OCI-LY7 (cell line): ENCODE data around the gene DOCK4. TPM values are rescaled to one million over a fixed set of nuclear protein-coding genes. Genes with fewer than 3 reads are reported as not detected.

Experiments used
- BruUV-seq: library from RNA; stranded (reverse); fragments of 400-500 nt; replicated peaks from 2 replicates; lab custom pipeline; 2021; lab: Mats Ljungman, UMichigan
- CTCF ChIA-PET: fragments of 300-600 bp; sonication (Branson Sonifier 250); formaldehyde crosslinking; loops from one replicate; lab custom pipeline; 2022; ENCODE audit warnings: antibody characterized with exemption; ENCODE audit not compliant: unreplicated experiment; lab: Charles Lee
- POLR2A ChIA-PET: fragments of 300-600 bp; sonication (Branson Sonifier 250); formaldehyde crosslinking; loops from one replicate; lab custom pipeline; 2022; ENCODE audit warnings: antibody characterized with exemption; lab: Charles Lee
- DNase-seq: peaks from one replicate; pipeline ENCODE4 v3.0.0-alpha.2; 2015; ENCODE audit warnings: low spot score
- H2AFZ ChIP-seq: fragments of 200-600 bp; sonication (generic), shearing (Covaris generic); 2 replicates; pipeline ENCODE4 v1.6.1; 2014; ENCODE audit warnings: mild to moderate bottlenecking, antibody characterized with exemption, low read length, moderate library complexity
- H3K27ac ChIP-seq: fragments of 200-600 bp; sonication (generic); 2 replicates; pipeline ENCODE4 v1.5.1; 2014; ENCODE audit warnings: mixed run types, low read depth, mild to moderate bottlenecking, moderate library complexity, low read length, inconsistent platforms; ENCODE audit not compliant: poor library complexity, severe bottlenecking
- H3K36me3 ChIP-seq: fragments of 200-600 bp; sonication (generic); 2 replicates; pipeline ENCODE4 v1.6.1; 2014; ENCODE audit warnings: mild to moderate bottlenecking, antibody characterized with exemption, low read length, moderate library complexity, mixed read lengths; ENCODE audit not compliant: insufficient read depth
- H3K4me1 ChIP-seq: fragments of 200-600 bp; sonication (generic); 2 replicates; pipeline ENCODE4 v1.5.1; 2014; ENCODE audit warnings: mild to moderate bottlenecking, low read length; ENCODE audit not compliant: insufficient read depth, poor library complexity, severe bottlenecking
- H3K4me2 ChIP-seq: fragments of 200-600 bp; sonication (generic); 2 replicates; pipeline ENCODE4 v1.6.1; 2014; ENCODE audit warnings: mild to moderate bottlenecking, low read length
- H3K4me3 ChIP-seq: fragments of 200-600 bp; sonication (generic); 2 replicates; pipeline ENCODE4 v1.5.1; 2014; ENCODE audit warnings: mild to moderate bottlenecking, low read depth, low read length; ENCODE audit not compliant: poor library complexity, severe bottlenecking
- H3K79me2 ChIP-seq: fragments of 200-600 bp; sonication (generic); 2 replicates; pipeline ENCODE4 v1.6.1; 2016; ENCODE audit warnings: low read depth, mild to moderate bottlenecking, low read length, moderate library complexity, mixed read lengths; ENCODE audit not compliant: insufficient read depth
- H3K9me2 ChIP-seq: fragments of 200-600 bp; sonication (generic); 2 replicates; pipeline ENCODE4 v1.6.1; 2016; ENCODE audit warnings: mild to moderate bottlenecking, low read length, mixed read lengths; ENCODE audit not compliant: insufficient read depth
- H3K9me3 ChIP-seq: fragments of 200-600 bp; sonication (generic); 2 replicates; pipeline ENCODE4 v1.6.1; 2014; ENCODE audit warnings: mild to moderate bottlenecking, mixed run types, low read length, mixed read lengths
- H4K20me1 ChIP-seq: fragments of 200-600 bp; sonication (generic); 2 replicates; pipeline ENCODE4 v1.6.1; 2014; ENCODE audit warnings: mild to moderate bottlenecking, antibody characterized with exemption, low read length, moderate library complexity, mixed read lengths; ENCODE audit not compliant: insufficient read depth
- CTCF ChIP-seq: fragments of 200-600 bp; sonication (generic); conservative IDR thresholded peaks from 2 replicates; pipeline ENCODE4 v1.5.1; 2014; ENCODE audit warnings: mild to moderate bottlenecking, antibody characterized with exemption, low read length, moderate library complexity, mixed read lengths
- EZH2phosphoT487 ChIP-seq: fragments of 200-600 bp; sonication (generic); IDR thresholded peaks from 2 replicates; pipeline ENCODE4 v1.6.1; 2018; ENCODE audit warnings: low read depth, borderline replicate concordance, mild to moderate bottlenecking, mixed run types, antibody characterized with exemption, low read length, moderate library complexity, mixed read lengths
- intact Hi-C: fragments of 100-400 bp; cut with micrococcal nuclease; formaldehyde crosslinking; loops from one replicate; pipeline ENCODE4 v1.10.0; 2022; ENCODE audit not compliant: unreplicated experiment
- total RNA-seq, 2 experiments: library from RNA; depleted of rRNA in 1 of 2; stranded (reverse); fragments of >200 nt in 1 of 2; shearing (Covaris generic) in 1 of 2; gene quantifications; 2 replicates each; pipeline ENCODE4 v1.2.3, GENCODE V29; 2014 to 2022

The DOCK4 gene
- total RNA-seq, 2 experiments from 2014 or later = 0.91 to 4.9 TPM

- TF ChIP-seq EZH2phosphoT487 (no peak), CTCF (no peak)
- CTCF ChIA-PET = no interaction called here
- Histone ChIP-seq H3K4me1 (no peaks in the 10 kb centered on the region), H4K20me1 (no peaks in the 10 kb centered on the region), H3K79me2 (no peaks in the 10 kb centered on the region), H3K4me2 (no peak overlapping the region), H3K9me2 (no peaks in the 10 kb centered on the region), H3K9me3 (no peaks in the 10 kb centered on the region), H3K4me3 (no peak overlapping the region), H3K36me3 (no peaks in the 10 kb centered on the region), H3K27ac (no peak overlapping the region), H2AFZ (no peak overlapping the region)
- no peak for DNase-seq
- no TSS peak for BruUV-seq
- intact Hi-C loops = no loop called here
- POLR2A ChIA-PET = no interaction called here
Measured at GRCh38 chr7:111841596-111842205, 364.5 kb downstream of the DOCK4 start.

- no peaks in the 10 kb centered on the region for H4K20me1 ChIP-seq
- H2AFZ ChIP-seq = no peak overlapping the region
- no peaks in the 10 kb centered on the region for H3K9me3 ChIP-seq
- POLR2A ChIA-PET = interaction anchor here (0.6 kb wide), 1 partner anchor 33 kb away, joined by 4 read pairs; no protein-coding TSS in a partner anchor
- no peaks in the 10 kb centered on the region for H3K4me1 ChIP-seq
- DNase-seq = no peak
- H3K4me2 ChIP-seq = no peak overlapping the region
- H3K27ac ChIP-seq = no peak overlapping the region
- TF ChIP-seq EZH2phosphoT487 = no peak
- no peak for TF ChIP-seq CTCF
- CTCF ChIA-PET = no interaction called here
- H3K36me3 ChIP-seq = no peaks in the 10 kb centered on the region
- intact Hi-C loops = no loop called here
- no peak overlapping the region for H3K4me3 ChIP-seq
- BruUV-seq = no TSS peak
- no peaks in the 10 kb centered on the region for H3K79me2 ChIP-seq
- no peaks in the 10 kb centered on the region for H3K9me2 ChIP-seq
Measured at GRCh38 chr7:111840528-111840927, 365.7 kb downstream of the DOCK4 start.

GRCh38 chr7:111839261-111839660, 366.9 kb downstream of the DOCK4 start:
- H3K4me1 ChIP-seq = no peaks in the 10 kb centered on the region
- DNase-seq = no peak
- no peaks in the 10 kb centered on the region for H3K36me3 ChIP-seq
- H3K4me3 ChIP-seq = no peak overlapping the region
- no peaks in the 10 kb centered on the region for H4K20me1 ChIP-seq
- no peaks in the 10 kb centered on the region for H3K9me2 ChIP-seq
- no peak overlapping the region for H2AFZ ChIP-seq
- H3K79me2 ChIP-seq = no peaks in the 10 kb centered on the region
- H3K27ac ChIP-seq = no peak overlapping the region
- POLR2A ChIA-PET = interaction anchor here (1.1 kb wide), 1 partner anchor 17 kb away, joined by 3 read pairs; no protein-coding TSS in a partner anchor
- no TSS peak for BruUV-seq
- no peak overlapping the region for H3K4me2 ChIP-seq
- intact Hi-C loops = no loop called here
- TF ChIP-seq EZH2phosphoT487 (no peak), CTCF (no peak)
- H3K9me3 ChIP-seq = no peaks in the 10 kb centered on the region
- CTCF ChIA-PET = no interaction called here
